Inflammatory macrophage (primary cell): ENCODE results near the gene MDM2.

Source experiments
- DNase-seq, 2 donors: peaks; one replicate each; pipeline ENCODE4 v3.0.0-alpha.2; 2020 to 2022
- total RNA-seq, 18 experiments: gene quantifications; one replicate each; lab custom pipeline; 2026; ENCODE audit warnings: mixed read lengths in 6 of 18, inconsistent platforms in 2 of 18; lab: John Stamatoyannopoulos, UW

The MDM2 gene
- 106 to 301 (median 194) reads per million in 18 experiments for total RNA-seq

DNA sequence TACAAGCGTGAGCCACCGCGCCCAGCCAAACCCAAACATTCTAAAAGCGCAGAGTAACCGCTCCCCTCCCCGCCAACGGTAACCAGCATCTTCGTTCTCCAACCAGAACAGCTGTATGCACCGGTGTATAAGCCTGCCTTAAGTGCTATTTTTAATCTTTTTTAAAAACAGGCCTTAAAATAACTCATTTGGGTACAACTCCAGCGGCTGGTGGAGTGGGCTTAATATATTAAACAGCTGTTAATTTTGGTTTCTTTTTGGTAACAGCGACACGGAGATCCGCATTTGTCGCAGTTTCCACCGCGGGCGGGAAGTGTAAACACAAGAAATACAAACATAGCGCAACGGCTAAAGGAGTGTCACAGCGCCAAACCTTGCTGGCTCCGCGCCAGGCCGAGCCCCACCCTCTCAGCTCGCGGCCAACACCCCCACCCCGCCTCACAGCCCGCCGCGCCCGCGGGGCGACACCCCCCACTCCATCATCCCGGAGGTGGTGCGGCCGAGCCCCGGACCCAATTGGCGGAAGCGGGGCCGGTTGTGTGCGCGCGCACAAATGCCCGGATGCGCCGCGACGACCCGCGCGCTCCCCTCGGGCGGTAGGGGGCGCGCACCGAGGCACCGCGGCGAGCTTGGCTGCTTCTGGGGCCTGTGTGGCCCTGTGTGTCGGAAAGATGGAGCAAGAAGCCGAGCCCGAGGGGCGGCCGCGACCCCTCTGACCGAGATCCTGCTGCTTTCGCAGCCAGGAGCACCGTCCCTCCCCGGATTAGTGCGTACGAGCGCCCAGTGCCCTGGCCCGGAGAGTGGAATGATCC, at the start of gene MDM2:
Gene MDM2, plus strand, starts transcription at position 602 of the 812 bp plus-strand sequence. CDS start 301 bp downstream, outside the sequence.
- DNase-seq = peak; percentile 93 to 94

DNA sequence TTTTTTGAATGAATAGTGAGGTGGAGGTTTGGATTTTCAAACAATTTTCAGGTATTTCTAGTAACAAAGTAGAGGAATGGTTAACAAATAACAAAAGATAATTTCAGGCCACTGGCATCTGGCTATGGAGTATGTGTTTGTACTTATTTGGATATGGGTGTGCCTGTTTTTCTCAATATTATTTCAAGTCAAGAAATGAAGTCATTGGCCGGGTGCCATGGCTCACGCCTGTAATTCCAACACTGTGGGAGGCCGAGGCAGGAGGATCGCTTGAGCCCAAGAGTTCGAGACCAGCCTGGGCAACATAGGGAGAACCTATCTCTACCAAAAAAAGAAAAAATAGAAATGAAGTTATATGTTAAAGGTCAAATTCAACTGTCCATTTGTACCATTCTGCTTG, 48.1 kb upstream of the MDM2 start:
- DNase-seq = no peak

DNA sequence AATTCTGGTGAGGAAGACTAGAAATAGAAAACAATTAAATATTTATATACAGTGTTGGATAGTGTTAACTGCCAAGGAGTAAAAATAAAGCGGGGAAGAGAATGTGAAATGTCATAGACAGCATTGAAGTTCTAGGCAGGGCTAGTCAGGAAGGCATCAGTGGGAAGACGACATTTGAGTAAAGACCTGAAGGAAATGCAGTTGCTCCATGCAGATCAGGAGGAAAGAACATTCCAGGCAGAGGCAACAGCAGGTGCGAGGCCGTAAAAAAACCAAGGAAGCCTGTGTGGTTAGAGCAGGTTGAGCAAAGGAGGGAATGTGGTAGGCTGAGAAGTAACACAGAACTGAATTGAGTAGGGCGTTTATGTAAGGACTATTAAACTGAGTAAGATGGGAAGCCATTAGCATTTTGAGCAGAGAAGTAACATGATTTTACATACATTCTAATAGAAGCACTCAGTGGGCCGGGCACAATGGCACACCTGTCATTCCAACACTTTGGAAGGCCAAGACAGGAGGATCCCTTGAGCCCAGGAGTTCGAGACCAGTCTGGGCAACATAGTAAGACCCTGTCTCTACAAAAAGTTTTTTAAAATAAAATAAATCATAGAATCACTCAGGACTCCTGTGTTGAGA, 47.1 kb upstream of the MDM2 start:
- no peak for DNase-seq

DNA sequence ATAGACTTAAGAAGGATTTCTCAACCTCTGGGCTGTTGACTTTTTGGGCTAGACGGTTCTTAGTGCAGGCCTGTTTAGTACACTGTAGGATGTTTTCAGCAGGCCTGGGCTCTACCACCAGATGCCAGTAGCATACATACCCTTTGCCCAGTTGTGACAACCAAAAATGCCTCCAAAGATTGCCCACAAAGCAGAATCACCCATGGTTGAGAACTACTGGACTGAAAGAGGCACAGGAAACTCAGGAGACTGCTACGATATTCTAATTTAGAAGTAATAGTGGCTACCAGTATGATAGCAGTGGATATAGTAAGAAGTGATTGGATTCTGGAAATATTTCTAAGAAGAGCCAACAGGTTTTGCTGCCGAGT, 46.5 kb upstream of the MDM2 start:
- no peak for DNase-seq

DNA sequence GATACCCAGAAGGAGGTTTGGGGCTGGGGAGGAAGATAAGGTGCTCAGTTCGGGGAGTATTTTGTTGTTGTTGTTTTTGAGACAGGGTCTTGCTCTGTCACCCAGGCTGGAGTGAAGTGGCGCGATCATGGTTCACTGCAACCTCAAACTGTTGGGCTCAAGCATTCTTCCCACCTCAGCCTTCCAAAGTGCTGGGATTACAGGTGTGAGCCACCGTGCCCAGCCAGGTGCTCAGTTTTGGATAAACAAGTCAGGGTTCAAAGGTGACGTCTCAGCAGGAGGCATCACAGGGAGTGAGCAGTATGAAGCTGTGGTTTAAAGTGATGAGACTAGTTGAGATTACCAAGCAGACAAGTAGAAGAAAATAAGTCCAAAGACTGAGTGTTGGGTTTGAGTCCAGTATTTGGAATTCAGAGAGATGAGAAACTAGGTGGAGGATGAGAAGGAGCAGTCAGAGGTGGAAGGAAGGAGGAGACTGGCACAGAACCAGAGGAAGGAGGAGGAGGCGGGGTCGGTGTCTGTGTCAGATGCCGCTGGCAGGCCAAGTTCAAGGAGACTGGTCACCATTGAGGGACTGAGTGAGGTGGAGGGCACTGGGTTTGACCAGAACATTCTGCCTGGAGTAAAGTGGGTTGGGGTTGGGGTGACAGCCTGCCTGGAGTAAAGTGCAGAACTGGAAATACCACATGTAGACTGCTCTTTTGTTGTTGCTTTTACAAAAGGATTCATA, 45.9 kb upstream of the MDM2 start:
- no peak for DNase-seq

DNA sequence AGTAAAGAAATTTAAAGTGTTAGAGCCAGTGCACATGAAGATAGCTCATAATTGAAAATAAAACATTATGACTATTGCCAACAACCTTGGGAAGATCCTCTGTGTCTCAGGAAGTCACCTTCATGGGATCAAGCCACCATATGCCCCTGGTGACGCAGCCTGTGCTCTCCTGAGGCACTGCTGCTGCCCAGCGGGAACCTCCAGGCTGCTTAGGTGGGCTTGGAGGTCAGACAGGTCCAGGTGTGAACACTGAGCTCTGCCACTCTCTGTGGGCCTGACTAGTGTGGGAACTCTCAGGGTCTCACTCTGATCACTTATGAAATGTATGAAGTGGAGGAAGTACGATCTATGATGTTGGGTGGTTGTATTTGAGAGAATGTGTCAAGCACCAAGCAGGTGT, 45.3 kb upstream of the MDM2 start:
- no peak for DNase-seq

DNA sequence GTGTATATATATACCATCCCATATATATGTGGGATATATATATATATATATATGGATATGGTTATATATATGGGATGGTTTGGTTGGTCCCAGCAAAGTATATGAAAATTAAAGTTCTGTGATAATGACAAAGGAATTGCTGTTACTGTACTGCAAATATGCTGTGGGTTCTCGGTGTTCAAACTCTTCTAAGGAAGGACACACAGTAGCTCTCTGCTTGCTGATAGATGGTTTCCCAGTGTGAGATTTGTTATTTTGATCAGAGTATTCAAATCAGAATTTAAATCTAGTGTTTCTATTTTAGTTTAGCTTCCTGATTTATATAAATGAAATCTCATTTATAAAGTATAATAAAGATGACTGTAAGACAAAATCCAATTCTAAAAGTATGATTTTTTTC, 42.3 kb upstream of the MDM2 start:
- no peak for DNase-seq

DNA sequence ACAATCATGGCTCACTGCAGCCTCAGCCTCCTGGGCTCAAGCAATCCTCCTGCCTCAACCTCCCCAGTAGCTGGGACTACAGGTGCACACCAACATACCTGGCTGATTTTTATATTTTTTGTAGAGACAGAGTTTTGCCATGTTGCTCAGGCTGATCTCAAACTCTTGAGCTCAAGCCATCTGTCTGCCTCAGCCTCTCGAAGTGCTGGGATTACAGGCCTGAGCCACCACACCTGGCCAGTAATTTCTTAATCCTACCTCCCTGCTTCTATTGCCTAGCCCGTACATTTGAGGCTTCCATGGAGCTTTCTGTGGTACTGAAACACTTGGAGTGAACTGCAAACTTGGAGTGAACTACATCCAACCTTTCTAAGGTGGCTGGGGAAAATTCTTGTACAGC, 41.3 kb upstream of the MDM2 start:
- no peak for DNase-seq

DNA sequence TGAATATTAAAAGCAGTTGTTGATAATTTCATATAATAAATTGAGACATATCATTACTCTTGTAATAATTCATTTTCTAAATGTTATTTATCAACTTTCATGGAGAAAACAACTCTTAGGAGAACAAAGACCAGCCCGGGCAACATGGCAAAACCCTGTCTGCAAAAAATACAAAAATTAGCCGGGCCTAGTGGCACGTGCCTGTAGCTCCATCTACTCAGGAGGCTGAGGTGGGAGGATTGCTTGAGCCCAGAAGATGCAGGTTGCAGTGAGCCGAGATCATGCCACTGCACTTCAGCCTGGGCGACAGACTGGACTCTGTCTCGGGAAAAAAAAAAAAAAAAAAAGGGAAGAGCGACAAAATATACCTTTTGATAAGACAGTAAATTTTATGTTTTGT, 40.8 kb upstream of the MDM2 start:
- DNase-seq = no peak

DNA sequence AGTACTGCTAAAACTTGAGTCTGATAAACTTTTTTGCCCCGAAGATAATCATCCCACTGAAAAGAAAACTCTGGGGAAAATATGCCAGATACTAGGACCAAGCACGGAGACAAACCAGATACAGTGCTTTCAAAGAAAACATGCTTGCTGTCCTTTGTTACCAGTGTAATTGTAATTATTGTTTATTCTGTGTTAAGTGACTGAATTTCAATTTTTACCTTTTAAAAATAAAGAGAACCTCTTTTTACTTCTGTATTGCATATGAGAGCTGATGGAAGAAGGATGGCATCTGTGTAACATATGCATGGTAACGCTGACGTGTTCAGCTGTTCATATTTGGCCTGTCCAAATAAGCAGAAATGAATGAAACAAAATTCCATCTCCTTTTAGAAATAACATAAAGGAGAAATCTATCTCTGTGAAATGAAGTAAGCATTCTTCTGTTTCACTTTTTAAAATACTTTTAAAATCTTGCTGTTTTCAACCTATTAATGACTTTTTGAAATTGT, 39.5 kb upstream of the MDM2 start:
- no peak for DNase-seq

DNA sequence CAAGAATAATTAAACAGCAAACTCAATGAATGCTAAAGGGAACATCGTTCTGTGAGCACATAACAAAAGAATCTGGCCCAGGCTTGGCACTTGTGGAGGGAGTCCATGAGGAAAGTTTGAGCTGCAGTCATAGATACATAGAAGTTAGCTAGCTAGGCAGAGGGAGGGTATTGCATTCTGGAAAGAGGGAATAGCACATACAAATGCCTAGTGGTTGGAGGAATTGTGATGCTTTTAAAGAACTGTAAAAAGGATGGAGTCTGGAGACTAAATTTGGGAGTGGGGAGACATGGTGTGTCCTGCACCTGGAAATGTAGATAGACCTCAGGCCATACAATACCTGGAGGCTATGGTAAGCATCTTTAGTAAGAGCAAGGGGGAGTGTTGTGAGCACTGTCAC, 38.0 kb upstream of the MDM2 start:
- no peak for DNase-seq

DNA sequence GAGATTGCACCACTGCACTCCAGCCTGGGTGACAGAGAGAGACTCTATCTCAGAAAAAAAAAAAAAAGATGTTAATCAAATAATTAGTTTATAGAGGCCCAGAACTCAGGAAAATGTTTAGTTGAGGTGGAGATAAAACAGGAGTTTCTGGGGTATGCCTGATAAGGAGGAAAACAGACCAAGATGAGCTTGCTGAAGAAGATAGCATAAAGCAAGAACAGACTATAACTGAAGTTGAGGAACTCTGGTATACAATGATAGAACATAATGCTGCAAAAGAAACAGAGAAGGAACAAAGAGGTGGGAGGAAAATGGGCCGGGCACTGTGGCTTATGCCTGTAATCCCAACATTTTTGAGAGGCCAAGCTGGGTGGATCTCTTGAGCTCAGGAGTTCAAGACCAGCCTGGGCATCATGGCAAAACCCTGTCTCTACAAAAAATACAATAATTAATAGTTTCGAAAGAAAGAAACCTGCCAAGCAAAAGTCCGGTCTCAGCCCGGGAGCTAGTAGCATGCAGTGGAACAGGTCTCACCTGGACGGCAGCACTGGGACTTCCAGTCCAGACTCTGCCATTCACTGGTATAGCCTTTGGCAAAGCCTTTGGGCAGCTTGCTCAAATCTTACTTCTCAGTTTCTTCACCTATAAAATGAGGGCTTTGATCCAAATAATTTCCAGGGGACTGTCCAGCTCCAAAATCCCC, 36.6 kb upstream of the MDM2 start:
- peak in 1 of 2 donors; percentile 13 for DNase-seq

DNA sequence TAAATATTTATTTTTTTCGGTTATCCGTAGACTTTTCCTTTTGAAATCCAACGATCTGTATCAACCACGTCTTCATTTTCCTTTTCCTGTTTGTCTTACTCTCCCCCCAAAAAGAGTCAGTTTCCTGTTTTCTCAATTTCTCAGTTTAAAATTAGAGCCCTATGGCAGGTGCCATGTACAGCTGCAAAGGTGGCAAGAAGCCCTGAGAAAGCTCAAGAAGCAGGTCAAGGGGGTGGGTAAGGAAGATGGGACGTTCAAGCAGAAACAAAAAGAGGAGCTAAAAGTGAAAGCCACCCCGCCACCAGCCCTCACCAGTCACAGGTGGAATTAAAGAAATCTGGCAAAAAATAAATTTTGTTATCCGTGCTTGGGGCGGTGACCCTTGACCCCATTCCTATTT, 35.3 kb upstream of the MDM2 start:
- no peak for DNase-seq

DNA sequence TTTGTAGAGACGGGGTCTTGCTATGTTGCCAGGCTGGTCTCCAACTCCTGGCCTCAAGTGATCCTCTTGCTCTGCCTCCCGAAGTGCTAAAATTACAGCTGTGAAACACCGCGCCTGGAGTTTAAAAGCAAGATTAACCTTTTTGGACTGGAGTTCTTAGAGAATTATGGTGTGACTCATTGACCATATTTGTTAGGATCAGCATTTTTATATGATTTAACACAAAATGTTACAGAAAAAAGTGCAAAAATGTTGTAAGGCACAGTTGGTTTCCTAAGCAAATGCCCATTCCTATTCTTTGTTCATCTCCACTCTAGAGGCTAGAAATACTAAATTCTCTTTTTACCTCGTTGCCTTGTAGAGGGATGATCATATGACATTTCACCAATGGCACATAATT, 34.4 kb upstream of the MDM2 start:
- DNase-seq = no peak

DNA sequence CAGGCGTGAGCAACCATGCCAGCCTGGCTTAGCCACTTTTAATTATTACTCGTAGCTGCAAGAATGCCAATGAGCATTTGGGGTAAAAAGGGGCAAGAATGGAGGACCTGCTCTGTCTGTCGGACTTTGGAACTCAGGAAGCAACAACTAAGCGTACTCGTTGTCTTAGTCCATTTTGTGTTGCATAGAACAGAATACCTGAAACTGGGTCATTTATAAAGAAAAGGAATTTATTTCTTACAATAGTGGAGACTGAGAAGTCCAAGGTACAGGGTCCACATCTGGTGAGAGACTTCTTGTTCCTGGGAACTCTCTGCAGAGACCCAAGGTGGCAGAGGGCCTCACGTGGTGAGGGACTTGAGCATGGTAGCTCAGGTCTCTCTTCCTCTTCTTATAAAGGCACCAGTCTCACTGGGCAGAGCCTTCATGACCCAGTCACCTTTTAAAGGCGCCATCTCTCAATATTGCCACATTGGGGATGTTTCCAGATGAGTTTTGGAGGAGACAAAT, 32.8 kb upstream of the MDM2 start:
- DNase-seq = no peak

DNA sequence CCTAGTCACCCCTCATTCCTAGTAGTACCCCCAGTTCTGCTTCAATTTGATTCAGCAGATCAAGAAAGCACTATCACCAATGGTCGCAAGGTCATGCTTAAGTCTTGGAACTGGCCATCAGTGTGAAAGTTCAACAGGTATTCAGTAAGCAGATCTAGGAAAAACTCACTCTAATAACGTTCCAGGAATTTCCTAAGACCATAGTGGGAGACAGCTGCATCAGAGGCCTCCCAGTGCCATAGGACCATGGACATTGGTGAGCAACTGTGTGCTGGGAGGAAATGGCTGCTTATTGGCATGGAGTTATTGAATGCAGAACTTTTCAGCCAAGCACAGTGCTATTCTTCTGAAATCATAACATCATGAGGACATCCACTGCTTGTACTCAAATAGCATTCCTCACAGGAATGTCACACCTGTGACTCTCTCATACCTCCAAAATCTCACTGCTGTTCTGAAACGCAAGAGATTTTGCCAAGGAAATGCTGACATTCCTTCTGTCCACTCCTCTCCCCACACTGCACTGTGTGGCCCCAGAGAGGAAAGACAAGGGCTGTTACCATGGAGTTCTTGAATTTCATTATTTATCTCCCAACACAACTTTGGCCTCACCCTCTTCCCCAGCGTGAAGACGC, 30.9 kb upstream of the MDM2 start:
- DNase-seq = no peak

DNA sequence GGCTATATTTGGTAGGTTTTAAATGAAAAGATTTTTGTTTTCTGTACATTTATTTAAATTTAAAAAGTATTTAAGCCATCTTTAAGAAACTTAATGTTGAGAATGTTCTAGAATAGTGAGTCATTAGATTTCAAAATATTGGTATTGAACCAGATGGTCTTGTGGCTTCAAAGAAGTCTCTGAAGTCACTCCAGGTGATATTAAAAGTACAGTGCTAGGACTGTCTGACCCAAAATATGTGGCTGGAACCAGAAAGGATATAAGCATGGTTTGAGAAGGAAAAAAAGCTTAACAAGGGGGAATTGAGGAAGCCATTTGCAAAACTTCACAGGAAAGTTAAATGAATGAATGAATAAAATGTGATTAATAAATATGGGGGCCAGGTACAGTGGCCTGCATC, 28.7 kb upstream of the MDM2 start:
- no peak for DNase-seq

DNA sequence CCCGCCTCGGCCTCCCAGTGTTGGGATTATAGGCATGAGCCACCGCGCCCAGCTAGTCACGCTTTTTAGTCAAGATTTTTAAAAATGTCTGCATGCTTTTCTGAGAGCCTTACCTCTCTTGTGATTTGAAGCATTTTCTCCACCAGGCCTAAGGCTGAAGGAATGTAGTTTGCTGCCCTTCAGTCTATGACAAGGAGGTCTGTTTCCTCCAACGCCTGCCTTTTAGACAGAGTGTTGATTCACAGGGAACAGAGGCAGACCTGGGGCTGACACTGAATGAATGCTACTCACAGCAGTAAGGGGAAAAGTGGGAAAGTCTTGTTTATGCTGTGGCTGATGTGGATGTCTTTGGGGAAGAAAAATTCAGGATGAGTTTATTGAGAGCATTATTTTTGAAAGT, 27.2 kb upstream of the MDM2 start:
- no peak for DNase-seq

DNA sequence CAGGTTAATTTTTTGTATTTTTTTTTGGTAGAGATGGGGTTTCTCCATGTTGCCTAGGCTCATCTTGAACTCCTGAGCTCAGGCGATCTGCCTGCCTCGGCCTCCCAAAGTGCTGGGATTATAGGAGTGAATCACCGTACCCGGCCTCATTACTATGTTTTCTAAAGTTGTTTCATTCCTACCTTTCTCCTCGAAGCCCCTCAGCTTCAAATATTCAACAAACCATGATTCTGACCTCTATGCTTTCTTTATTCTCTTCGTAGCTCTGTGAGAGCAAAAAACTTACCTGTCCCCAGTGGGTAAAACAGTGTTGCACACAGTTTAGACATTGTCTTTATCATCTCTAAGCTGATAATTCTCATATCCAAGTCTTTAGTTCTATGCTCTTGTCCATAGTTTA, 26.2 kb upstream of the MDM2 start:
- DNase-seq = no peak

DNA sequence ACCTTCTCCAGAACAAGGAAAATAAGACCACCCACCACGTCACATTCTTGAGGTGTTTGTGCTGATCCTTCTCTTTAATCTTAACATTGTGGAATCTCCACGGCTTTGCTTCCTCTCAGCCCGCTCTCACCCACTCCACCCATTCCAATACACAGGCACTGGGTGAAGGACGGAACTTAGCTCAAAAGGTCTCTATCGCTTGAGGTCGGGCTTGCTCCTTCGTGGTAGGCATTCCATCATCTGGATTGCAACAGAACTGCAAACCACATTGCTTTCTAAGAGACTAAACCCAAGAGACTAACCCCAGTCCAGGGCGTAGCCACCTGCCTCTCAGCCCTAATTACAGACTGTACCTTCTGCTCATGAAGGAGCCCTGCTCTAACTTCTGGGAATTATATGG, 24.0 kb upstream of the MDM2 start:
- DNase-seq = peak; percentile 91 to 92

DNA sequence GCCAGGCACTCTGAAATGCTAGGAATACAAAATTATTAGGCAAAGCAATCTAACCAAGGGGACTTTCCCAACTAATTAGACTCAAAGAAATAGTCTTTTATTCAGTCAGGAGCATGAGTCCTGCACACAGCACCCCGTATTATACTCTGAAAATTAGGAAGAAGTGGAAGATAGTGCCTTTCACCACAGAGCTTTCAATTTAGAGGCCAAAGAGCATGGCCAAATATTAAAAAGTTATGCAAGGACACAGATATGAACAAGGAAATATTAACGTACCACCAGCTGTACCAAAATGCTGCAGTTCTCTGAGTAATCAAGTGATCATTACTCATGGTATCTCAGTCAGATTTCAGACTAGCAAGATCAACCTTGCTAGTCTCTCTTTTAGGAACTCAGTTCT, 22.6 kb upstream of the MDM2 start:
- DNase-seq = peak; percentile 84 to 91

DNA sequence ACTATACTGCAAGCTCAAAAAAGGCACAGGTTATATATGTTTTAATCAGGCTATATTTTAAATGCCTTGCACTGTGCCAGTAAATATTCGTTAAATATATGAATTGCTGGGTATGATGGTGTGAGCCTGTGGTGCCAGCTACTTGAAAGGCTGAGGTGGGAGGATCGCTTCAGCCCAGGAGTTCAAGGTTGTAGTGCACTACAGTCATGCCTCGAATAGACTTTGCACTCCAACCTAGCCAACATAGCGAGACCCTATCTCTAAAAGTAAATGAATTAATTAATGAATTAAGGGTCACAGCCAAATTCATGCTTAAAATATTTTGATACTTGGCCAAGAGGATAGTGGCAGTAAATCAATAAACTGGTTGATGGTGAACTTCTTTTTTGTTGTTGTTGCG, 22.2 kb upstream of the MDM2 start:
- no peak for DNase-seq
